Measurements from ENCODE around the gene PXMP4.

Gene PXMP4

DNA sequence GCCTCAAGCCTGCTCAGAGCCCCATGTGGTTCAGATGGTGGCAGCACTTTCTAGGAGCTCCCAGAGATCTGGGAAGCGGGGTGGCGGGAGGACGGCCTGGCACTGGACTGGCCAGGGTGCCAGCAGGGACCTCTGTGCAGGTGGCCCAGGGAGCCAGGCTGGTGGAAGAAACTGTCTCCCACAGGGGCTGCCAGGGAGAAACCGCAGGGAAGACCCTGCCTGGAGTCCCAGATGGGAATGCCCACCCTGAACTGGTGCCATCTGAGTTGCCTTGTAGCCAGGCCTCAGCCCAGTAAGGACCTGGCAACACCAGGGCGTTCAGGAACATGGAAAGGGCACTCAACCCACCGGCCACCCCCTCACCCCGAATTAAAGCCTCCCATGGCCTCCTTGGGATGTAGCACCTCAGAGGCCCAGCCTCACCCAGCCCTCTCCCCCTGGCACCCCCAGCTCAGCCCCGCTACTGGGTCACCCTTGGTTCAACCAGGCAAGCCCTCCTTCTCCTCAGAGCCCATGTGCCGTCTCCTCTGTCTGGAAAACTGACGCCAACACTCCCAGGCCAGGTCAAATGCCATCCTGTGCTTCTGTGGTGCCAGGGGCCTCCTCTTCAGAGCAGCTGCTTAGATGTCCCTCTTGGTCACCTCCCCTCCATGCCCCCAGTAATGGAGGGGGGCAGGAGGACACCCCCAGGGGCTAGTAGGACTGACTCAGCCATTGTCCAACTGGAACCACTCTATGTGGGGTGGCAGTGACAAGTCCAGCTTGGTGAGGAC, 63.9 kb downstream of the PXMP4 start:
- Histone ChIP-seq H3K9ac (ENCODE audit: insufficient read length) (no peak overlapping the region), H3K9me3 (ENCODE audit: low read depth, low read length) (no peaks in the 10 kb centered on the region), H3K4me3 (no peak overlapping the region), H3K36me3 (ENCODE audit: insufficient read depth, low read length) (no peaks in the 10 kb centered on the region), H3K27ac (no peak overlapping the region)
- TF ChIP-seq POLR2AphosphoS5 (IDR thresholded peaks at IDR 0.05; ENCODE audit: borderline replicate concordance, low read depth, low read length) (no peak), FOXP2 (optimal IDR thresholded peaks at IDR 0.05; ENCODE audit: control extremely low read depth, extremely low read length, insufficient read depth) (no peak), EZH2 (IDR thresholded peaks at IDR 0.05) (no peak)
- DNase-seq (ENCODE audit: low read depth, low spot score), result no peak

DNA sequence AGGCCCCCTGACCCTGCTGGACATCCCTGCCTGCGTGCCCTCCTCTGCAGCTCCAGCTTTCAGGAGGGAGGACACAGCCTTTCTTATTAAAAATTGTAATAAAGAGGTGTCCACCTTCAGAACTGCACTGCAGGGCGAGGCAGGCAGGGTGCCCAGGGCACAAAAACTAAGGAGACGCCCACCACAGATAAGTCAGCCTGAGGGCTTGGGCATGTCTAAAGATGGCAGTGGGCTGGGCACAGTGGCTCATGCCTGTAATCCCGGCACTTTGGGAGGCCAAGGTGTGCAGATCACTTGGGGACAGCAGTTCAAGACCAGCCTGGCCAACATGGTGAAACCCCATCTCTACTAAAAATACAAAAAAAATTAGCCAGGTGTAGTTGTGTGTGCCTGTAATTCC, 64.9 kb downstream of the PXMP4 start:
- Histone ChIP-seq H3K4me3 (no peak overlapping the region), H3K36me3 (ENCODE audit: insufficient read depth, low read length) (no peaks in the 10 kb centered on the region), H3K9me3 (ENCODE audit: low read depth, low read length) (no peaks in the 10 kb centered on the region), H3K27ac (no peak overlapping the region), H3K9ac (ENCODE audit: insufficient read length) (no peak overlapping the region)
- DNase-seq (ENCODE audit: low read depth, low spot score), result no peak
- no peak for TF ChIP-seq FOXP2 (optimal IDR thresholded peaks at IDR 0.05; ENCODE audit: control extremely low read depth, extremely low read length, insufficient read depth)
- no peak for TF ChIP-seq POLR2AphosphoS5 (IDR thresholded peaks at IDR 0.05; ENCODE audit: borderline replicate concordance, low read depth, low read length)

DNA sequence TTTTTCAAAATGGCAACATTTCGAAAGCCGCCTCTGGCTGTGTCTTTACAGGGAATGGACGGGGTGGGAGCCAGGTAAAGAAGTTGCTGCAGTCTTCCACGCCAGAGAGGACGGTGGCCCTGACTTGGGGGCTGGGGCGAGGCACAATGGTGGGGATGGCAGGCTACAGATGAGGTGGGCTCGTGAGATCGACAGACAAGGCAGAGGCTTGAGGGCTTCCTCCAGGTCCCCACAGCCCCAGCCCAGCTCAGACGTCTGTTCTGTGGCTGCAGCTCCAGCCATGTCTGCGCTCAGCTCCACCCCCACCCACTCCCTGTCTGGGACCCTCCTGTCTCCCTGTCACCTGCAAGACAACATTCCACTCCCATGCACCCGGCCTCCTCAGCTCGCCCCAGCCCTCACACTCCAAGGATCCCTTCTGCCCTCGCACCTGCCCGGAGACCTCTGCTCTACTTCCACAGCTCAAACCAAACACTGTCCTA, 65.4 kb downstream of the PXMP4 start:
- DNase-seq (ENCODE audit: low read depth, low spot score), result no peak
- H3K9ac ChIP-seq (ENCODE audit: insufficient read length), result no peak overlapping the region
- H3K27ac ChIP-seq, result no peak overlapping the region
- no peaks in the 10 kb centered on the region for H3K36me3 ChIP-seq (ENCODE audit: insufficient read depth, low read length)
- TF ChIP-seq FOXP2 (optimal IDR thresholded peaks at IDR 0.05; ENCODE audit: control extremely low read depth, extremely low read length, insufficient read depth) (no peak), POLR2AphosphoS5 (IDR thresholded peaks at IDR 0.05; ENCODE audit: borderline replicate concordance, low read depth, low read length) (no peak), EZH2 (IDR thresholded peaks at IDR 0.05) (no peak)
- H3K4me3 ChIP-seq, result no peak overlapping the region
- no peaks in the 10 kb centered on the region for H3K9me3 ChIP-seq (ENCODE audit: low read depth, low read length)

DNA sequence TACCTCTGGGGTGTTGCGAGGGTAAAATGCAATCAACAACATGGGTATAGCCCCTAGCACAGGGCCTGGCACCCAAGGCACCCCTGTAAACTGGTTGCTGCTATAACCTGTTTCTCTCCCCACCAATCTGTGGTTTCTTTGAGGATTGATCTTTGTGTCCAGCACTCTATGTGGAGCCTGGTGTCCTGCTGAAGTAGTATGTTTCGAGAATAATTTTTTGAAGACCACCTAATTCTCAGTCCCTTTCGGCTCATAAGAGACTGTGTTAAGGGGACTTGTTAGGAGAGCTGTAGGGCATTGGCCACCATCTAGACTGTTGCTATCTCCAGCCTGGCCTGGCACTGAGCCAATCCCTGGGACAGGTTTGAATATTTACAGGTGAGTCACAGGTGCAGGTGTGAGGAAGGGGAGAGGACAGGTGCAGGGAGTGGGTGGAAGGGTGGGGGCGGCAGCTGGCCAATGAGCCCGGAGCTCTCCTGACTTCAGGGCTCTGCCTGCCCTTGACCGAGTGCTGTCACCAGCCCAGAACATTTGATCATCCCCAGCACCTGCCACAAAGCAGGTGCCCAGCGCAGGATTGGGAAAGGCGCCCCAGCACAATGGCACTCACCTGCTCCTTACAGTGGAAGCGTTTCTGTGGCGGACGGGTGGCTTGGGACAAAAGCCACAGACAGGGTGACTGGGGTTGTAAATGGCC, 66.1 kb downstream of the PXMP4 start:
- H3K4me3 ChIP-seq, result no peak overlapping the region
- H3K9ac ChIP-seq (ENCODE audit: insufficient read length), result no peak overlapping the region
- H3K9me3 ChIP-seq (ENCODE audit: low read depth, low read length), result no peaks in the 10 kb centered on the region
- H3K27ac ChIP-seq, result no peak overlapping the region
- H3K36me3 ChIP-seq (ENCODE audit: insufficient read depth, low read length), result no peaks in the 10 kb centered on the region
- TF ChIP-seq FOXP2 (optimal IDR thresholded peaks at IDR 0.05; ENCODE audit: control extremely low read depth, extremely low read length, insufficient read depth), result no peak
- TF ChIP-seq POLR2AphosphoS5 (IDR thresholded peaks at IDR 0.05; ENCODE audit: borderline replicate concordance, low read depth, low read length), result peak; percentile 7; the same call in 1 of the 2 replicates
- DNase-seq (ENCODE audit: low read depth, low spot score), result no peak

DNA sequence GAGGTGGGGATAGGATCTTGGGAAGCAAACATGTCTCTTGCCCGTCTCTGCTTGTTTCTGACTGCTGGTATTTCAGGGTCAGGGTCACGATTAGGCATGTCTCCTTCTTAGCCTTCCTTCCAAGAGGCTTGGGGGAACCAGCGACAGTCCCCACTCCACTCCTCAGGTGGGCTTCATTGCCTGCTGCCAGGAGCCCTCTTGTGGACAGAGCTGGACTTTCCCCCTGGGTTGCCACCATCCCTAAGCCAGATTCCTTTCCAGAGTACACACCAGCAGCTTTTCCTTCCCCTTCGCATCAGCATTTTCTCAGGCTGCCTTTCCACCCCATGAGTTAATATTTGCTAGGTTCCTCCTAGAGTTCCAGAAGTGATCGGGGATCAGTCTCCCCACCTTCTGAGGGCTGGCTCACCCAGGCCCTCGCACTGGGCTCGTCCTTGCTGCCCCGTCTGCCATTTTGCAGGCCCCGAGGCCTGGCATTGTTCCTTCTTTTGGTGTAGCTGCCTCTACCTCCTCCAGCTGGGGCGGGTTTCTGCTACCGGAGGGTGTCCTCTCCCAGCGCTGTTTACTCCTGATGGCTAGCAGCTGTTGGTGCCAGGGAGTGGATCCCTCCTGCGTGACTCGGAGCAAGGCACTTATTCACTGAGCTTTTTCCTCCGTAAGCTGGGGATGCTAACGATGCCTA, 66.8 kb downstream of the PXMP4 start:
- Histone ChIP-seq H3K9me3 (ENCODE audit: low read depth, low read length) (no peaks in the 10 kb centered on the region), H3K9ac (ENCODE audit: insufficient read length) (no peak overlapping the region), H3K36me3 (ENCODE audit: insufficient read depth, low read length) (no peaks in the 10 kb centered on the region), H3K4me3 (no peak overlapping the region), H3K27ac (no peak overlapping the region)
- TF ChIP-seq EZH2 (IDR thresholded peaks at IDR 0.05), result no peak
- peak; percentile 26; the same call in 1 of the 2 replicates for TF ChIP-seq POLR2AphosphoS5 (IDR thresholded peaks at IDR 0.05; ENCODE audit: borderline replicate concordance, low read depth, low read length)
- peak; percentile 32 for DNase-seq (ENCODE audit: low read depth, low spot score)
